Measurements from ENCODE around the gene SFI1.

Gene SFI1

DNA sequence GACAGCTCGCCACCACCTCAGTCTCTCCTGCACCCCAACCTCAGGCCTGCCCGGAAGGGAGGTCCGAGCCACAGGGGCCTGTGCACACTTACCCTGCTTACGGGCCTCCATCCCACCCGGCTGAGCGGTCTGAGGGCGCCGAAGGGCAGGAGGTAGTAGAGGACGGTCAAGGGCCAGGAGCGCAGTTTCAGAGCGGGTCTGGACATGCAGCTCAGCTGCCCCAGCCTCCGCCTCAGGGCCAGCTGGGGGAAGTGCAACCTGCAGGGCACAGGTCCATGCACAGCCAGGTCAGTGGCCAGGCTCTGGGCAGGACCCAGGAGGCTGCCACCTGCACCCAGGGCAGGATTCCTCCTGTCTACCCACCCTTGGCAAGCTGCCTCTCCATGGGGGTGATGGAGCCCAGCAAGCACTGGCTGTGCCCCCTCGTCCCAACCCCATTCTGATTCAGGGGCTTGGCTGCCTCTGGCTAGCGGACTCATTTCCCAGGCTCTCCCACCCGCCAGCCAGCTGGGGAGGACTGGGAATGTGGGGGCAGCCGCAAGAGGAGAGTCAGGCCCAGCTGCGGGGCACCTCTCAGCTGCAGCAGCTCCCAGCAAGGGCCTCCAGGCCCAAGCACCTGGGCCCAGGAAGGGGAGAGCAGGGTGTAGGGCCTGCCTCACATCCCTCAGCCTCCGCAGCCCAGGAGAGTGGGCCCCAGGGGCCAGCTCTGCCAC is 127.4 kb downstream of the SFI1 start:
- H3K9ac ChIP-seq (ENCODE audit: low read depth, low read length, poor library complexity, severe bottlenecking), result no peak overlapping the region

DNA sequence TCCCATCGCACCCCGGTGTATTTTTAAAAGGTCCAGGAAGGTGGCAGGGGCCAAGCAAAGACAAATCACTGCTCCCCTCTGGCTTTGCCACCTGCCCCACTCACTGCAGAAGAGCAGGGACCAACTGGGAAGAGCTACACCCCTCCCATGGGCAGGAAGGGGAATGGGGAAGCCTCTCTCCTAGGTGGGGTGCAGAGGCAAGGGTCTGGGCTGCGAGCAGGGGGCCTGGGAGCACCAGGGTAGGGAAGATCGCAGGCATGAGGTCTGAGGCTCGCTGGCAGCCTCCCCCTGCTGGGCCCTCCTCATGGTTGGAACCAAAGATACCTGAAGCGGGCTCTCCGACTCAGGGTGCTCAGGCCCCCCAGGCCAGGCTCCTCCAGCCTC is 128.9 kb downstream of the SFI1 start:
- H3K79me2 ChIP-seq (ENCODE audit: insufficient read depth, low read length), result peaks cover 80% of the 10 kb centered on the region
- H3K4me2 ChIP-seq (ENCODE audit: low read depth, low read length, poor library complexity, severe bottlenecking), result no peak overlapping the region
- TF ChIP-seq, protein P1, sequence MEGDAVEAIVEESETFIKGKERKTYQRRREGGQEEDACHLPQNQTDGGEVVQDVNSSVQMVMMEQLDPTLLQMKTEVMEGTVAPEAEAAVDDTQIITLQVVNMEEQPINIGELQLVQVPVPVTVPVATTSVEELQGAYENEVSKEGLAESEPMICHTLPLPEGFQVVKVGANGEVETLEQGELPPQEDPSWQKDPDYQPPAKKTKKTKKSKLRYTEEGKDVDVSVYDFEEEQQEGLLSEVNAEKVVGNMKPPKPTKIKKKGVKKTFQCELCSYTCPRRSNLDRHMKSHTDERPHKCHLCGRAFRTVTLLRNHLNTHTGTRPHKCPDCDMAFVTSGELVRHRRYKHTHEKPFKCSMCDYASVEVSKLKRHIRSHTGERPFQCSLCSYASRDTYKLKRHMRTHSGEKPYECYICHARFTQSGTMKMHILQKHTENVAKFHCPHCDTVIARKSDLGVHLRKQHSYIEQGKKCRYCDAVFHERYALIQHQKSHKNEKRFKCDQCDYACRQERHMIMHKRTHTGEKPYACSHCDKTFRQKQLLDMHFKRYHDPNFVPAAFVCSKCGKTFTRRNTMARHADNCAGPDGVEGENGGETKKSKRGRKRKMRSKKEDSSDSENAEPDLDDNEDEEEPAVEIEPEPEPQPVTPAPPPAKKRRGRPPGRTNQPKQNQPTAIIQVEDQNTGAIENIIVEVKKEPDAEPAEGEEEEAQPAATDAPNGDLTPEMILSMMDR (conservative IDR thresholded peaks at IDR 0.05; ENCODE audit: low read length), result no peak
- no peak for TF ChIP-seq EZH2phosphoT487 (IDR thresholded peaks at IDR 0.05; ENCODE audit: borderline replicate concordance)
- no peaks in the 10 kb centered on the region for H3F3A ChIP-seq (ENCODE audit: low read depth)
- H4K20me1 ChIP-seq (ENCODE audit: insufficient read depth, low read length, poor library complexity, severe bottlenecking), result peaks cover 55% of the 10 kb centered on the region
- H3K27me3 ChIP-seq (ENCODE audit: insufficient read depth, low read length, poor library complexity, severe bottlenecking), result no peaks in the 10 kb centered on the region
- peaks cover 28% of the 10 kb centered on the region for H3K4me1 ChIP-seq (ENCODE audit: insufficient read depth, low read length, poor library complexity, severe bottlenecking)
- H3K36me3 ChIP-seq (ENCODE audit: insufficient read depth, low read length), result peaks cover 41% of the 10 kb centered on the region
- no peak overlapping the region for H2AFZ ChIP-seq (ENCODE audit: low read length)
- no peaks in the 10 kb centered on the region for H3K9me3 ChIP-seq (ENCODE audit: insufficient read depth, low read depth, low read length)
- H3K9ac ChIP-seq (ENCODE audit: low read depth, low read length, poor library complexity, severe bottlenecking), result no peak overlapping the region
- no peak overlapping the region for H3K4me3 ChIP-seq (ENCODE audit: low read length, poor library complexity, severe bottlenecking)
- H3K9me2 ChIP-seq (replicated peaks; ENCODE audit: low read depth, low read length), result no peaks in the 10 kb centered on the region

More for the DNA sequence above, 127.4 kb downstream of the SFI1 start:
- Histone ChIP-seq H4K20me1 (ENCODE audit: insufficient read depth, low read length, poor library complexity, severe bottlenecking) (peaks cover 43% of the 10 kb centered on the region), H3K9me3 (ENCODE audit: insufficient read depth, low read depth, low read length) (no peaks in the 10 kb centered on the region), H3K79me2 (ENCODE audit: insufficient read depth, low read length) (peaks cover 66% of the 10 kb centered on the region), H3K27me3 (ENCODE audit: insufficient read depth, low read length, poor library complexity, severe bottlenecking) (no peaks in the 10 kb centered on the region), H2AFZ (ENCODE audit: low read length) (no peak overlapping the region), H3K4me3 (ENCODE audit: low read length, poor library complexity, severe bottlenecking) (no peak overlapping the region), H3K9me2 (replicated peaks; ENCODE audit: low read depth, low read length) (no peaks in the 10 kb centered on the region), H3F3A (ENCODE audit: low read depth) (no peaks in the 10 kb centered on the region), H3K4me2 (ENCODE audit: low read depth, low read length, poor library complexity, severe bottlenecking) (no peak overlapping the region), H3K4me1 (ENCODE audit: insufficient read depth, low read length, poor library complexity, severe bottlenecking) (peaks cover 15% of the 10 kb centered on the region), H3K36me3 (ENCODE audit: insufficient read depth, low read length) (peaks cover 52% of the 10 kb centered on the region)
- TF ChIP-seq, protein P1 (conservative IDR thresholded peaks at IDR 0.05; ENCODE audit: low read length), result no peak
- no peak for TF ChIP-seq EZH2phosphoT487 (IDR thresholded peaks at IDR 0.05; ENCODE audit: borderline replicate concordance)

DNA sequence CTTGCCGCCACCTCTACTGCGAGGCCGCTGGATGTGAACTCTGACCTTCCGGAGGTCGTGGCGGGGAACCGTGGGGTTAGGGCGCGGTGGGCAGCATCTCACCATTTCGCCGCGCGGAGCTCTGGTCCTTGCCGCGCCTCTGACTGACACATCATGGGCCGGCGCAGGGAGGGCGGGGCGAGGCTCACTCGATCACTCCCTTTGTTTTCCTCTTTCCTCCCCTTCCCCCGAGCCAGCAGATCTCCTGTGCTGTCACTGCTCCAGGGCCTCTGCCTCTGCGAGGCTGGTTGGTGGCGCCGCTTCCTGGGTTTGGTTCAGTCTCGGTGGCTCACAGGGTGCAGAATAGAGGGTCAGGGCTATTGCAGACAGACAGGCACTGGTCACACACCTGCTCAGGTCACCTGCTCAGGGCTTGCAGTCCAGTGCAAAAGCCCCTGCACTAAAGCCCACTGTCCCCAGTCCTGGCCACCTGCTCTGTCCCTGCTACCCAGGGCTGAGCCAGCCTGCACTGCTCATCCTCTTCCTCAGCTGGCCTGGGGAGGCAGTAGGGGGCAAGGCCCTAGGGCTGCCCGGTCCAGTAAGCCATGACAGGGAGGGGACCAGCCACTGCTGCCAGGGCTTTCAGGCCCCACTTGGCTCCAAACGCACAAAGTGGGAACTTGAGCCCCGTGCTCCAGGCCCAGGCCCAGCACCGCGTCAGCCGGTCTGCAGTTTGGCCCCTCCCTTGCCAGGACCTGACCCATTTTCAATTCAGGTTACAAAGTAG is 129.5 kb downstream of the SFI1 start:
- Histone ChIP-seq H3K4me2 (ENCODE audit: low read depth, low read length, poor library complexity, severe bottlenecking) (no peak overlapping the region), H2AFZ (ENCODE audit: low read length) (no peak overlapping the region), H3K79me2 (ENCODE audit: insufficient read depth, low read length) (peaks cover 81% of the 10 kb centered on the region), H3K4me1 (ENCODE audit: insufficient read depth, low read length, poor library complexity, severe bottlenecking) (peaks cover 28% of the 10 kb centered on the region), H3K9me3 (ENCODE audit: insufficient read depth, low read depth, low read length) (no peaks in the 10 kb centered on the region), H3K27me3 (ENCODE audit: insufficient read depth, low read length, poor library complexity, severe bottlenecking) (no peaks in the 10 kb centered on the region), H3K9ac (ENCODE audit: low read depth, low read length, poor library complexity, severe bottlenecking) (no peak overlapping the region), H3F3A (ENCODE audit: low read depth) (no peaks in the 10 kb centered on the region), H3K4me3 (ENCODE audit: low read length, poor library complexity, severe bottlenecking) (no peak overlapping the region), H3K36me3 (ENCODE audit: insufficient read depth, low read length) (peaks cover 35% of the 10 kb centered on the region), H3K9me2 (replicated peaks; ENCODE audit: low read depth, low read length) (no peaks in the 10 kb centered on the region), H4K20me1 (ENCODE audit: insufficient read depth, low read length, poor library complexity, severe bottlenecking) (peaks cover 55% of the 10 kb centered on the region)
- TF ChIP-seq EZH2phosphoT487 (IDR thresholded peaks at IDR 0.05; ENCODE audit: borderline replicate concordance), result no peak
- TF ChIP-seq, protein P1 (conservative IDR thresholded peaks at IDR 0.05; ENCODE audit: low read length), result no peak

Measured in Loucy (cell line).